ENCODE measurements around the gene LDB2. TPM values are rescaled to one million over a fixed set of nuclear protein-coding genes. Genes with fewer than 3 reads are reported as not detected.

Gene LDB2
- total RNA-seq, 2 experiments from 2014 or later: not detected

DNA sequence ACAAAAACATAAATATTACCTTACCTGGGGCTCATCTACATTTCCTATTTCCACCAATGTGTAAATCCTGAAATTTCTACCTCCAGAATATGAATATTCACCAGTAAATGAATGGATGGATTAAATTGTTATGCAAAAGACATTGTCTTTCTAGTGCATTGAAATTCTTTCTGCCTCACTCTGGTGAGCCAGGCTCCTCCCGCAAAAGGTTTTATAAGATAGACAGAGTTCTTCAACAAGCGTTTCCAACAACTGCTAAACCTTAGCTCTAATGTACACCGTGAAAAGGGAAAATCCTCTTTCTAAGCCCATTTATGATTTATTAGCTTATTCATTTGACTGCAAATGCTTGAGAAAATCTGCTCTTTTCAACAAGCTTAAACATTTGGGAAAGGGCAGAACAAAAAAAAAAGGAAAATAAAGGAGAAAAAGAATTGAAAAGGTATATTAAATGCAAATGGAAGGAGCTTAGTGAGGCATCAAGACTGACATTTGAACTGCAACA is 72.0 kb downstream of the LDB2 start:
- Histone ChIP-seq H3K79me2 (ENCODE audit: insufficient read depth, low read depth, low read length) (no peaks in the 10 kb centered on the region), H2AFZ (ENCODE audit: low read length) (no peak overlapping the region), H3K9me3 (ENCODE audit: low read length) (no peaks in the 10 kb centered on the region), H3K4me3 (ENCODE audit: low read depth, low read length, poor library complexity, severe bottlenecking) (no peak overlapping the region), H4K20me1 (ENCODE audit: insufficient read depth, low read length) (no peaks in the 10 kb centered on the region), H3K4me1 (ENCODE audit: insufficient read depth, low read length, poor library complexity, severe bottlenecking) (no peaks in the 10 kb centered on the region), H3K9me2 (ENCODE audit: insufficient read depth, low read length) (no peaks in the 10 kb centered on the region), H3K36me3 (ENCODE audit: insufficient read depth, low read length) (no peaks in the 10 kb centered on the region), H3K27ac (ENCODE audit: low read depth, low read length, poor library complexity, severe bottlenecking) (no peak overlapping the region), H3K4me2 (ENCODE audit: low read length) (no peak overlapping the region)
- POLR2A ChIA-PET: interaction anchor here (1.2 kb wide), 1 partner anchor 16 kb away, joined by 3 read pairs; no protein-coding TSS in a partner anchor
- intact Hi-C loops (cut with micrococcal nuclease; ENCODE audit: unreplicated experiment): no loop called here
- no peak for TF ChIP-seq EZH2phosphoT487 (IDR thresholded peaks at IDR 0.05; ENCODE audit: borderline replicate concordance, low read depth, low read length)
- TF ChIP-seq, protein P1, sequence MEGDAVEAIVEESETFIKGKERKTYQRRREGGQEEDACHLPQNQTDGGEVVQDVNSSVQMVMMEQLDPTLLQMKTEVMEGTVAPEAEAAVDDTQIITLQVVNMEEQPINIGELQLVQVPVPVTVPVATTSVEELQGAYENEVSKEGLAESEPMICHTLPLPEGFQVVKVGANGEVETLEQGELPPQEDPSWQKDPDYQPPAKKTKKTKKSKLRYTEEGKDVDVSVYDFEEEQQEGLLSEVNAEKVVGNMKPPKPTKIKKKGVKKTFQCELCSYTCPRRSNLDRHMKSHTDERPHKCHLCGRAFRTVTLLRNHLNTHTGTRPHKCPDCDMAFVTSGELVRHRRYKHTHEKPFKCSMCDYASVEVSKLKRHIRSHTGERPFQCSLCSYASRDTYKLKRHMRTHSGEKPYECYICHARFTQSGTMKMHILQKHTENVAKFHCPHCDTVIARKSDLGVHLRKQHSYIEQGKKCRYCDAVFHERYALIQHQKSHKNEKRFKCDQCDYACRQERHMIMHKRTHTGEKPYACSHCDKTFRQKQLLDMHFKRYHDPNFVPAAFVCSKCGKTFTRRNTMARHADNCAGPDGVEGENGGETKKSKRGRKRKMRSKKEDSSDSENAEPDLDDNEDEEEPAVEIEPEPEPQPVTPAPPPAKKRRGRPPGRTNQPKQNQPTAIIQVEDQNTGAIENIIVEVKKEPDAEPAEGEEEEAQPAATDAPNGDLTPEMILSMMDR (conservative IDR thresholded peaks at IDR 0.05; ENCODE audit: low read length): no peak
- BruUV-seq (replicated peaks): no TSS peak
- CTCF ChIA-PET (ENCODE audit: unreplicated experiment): no interaction called here
- no peak for DNase-seq (ENCODE audit: low spot score)

DNA sequence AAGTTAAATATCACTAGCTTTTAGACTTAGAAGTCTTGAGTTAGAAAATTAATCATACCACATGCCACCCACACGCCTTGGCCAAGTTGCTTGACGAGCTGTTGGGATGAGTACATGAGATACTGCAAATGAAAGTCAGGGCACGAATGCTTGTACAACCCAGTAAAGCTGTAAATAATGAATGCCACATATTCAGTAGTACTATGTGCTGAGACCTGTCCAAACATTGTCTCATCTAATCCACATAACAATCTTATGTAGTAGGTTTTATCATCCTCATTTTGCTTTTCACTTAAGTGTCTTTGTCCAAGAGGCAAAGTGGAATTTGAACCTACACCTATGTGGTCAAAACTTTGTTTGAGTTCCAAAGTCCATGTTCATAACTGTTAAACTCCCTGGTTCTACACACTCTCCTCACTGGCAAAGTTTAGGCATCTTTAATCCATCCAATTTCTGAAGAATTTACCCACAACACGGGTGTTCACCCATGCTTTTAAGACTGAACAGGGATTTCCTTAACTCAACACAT is 74.1 kb downstream of the LDB2 start:
- no peaks in the 10 kb centered on the region for H3K4me1 ChIP-seq (ENCODE audit: insufficient read depth, low read length, poor library complexity, severe bottlenecking)
- ChIA-PET CTCF (ENCODE audit: unreplicated experiment) (no interaction called here), POLR2A (interaction anchor here (1.0 kb wide), 1 partner anchor 31 kb away, joined by 3 read pairs; no protein-coding TSS in a partner anchor)
- H4K20me1 ChIP-seq (ENCODE audit: insufficient read depth, low read length): no peaks in the 10 kb centered on the region
- no peak for DNase-seq (ENCODE audit: low spot score)
- no peaks in the 10 kb centered on the region for H3K79me2 ChIP-seq (ENCODE audit: insufficient read depth, low read depth, low read length)
- no peak overlapping the region for H2AFZ ChIP-seq (ENCODE audit: low read length)
- H3K36me3 ChIP-seq (ENCODE audit: insufficient read depth, low read length): no peaks in the 10 kb centered on the region
- no peaks in the 10 kb centered on the region for H3K9me2 ChIP-seq (ENCODE audit: insufficient read depth, low read length)
- no peak overlapping the region for H3K4me3 ChIP-seq (ENCODE audit: low read depth, low read length, poor library complexity, severe bottlenecking)
- TF ChIP-seq EZH2phosphoT487 (IDR thresholded peaks at IDR 0.05; ENCODE audit: borderline replicate concordance, low read depth, low read length): no peak
- TF ChIP-seq, protein P1 (conservative IDR thresholded peaks at IDR 0.05; ENCODE audit: low read length): no peak
- no peaks in the 10 kb centered on the region for H3K9me3 ChIP-seq (ENCODE audit: low read length)
- H3K27ac ChIP-seq (ENCODE audit: low read depth, low read length, poor library complexity, severe bottlenecking): no peak overlapping the region
- no peak overlapping the region for H3K4me2 ChIP-seq (ENCODE audit: low read length)
- intact Hi-C loops (cut with micrococcal nuclease; ENCODE audit: unreplicated experiment): no loop called here
- no TSS peak for BruUV-seq (replicated peaks)

DNA sequence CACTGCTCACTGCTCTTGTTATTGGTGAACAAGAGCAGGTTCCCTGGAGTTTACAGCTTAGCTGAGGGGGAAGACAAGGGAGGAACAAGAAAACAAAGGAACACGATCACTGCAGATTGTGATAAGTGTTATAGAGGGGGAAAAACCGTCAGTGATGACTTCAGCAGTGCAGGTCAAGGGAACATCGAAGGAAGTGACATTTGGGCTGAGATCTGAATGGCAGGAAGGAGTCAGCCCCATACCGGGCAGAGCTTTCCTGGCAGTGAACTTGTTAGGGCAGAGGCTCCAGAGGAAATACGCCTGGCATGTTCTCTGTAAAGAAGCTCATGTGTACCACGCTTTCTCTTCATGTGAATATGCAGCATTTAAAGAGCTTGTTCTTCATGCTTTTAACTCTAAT is 78.1 kb downstream of the LDB2 start:
- Histone ChIP-seq H3K79me2 (ENCODE audit: insufficient read depth, low read depth, low read length) (no peaks in the 10 kb centered on the region), H4K20me1 (ENCODE audit: insufficient read depth, low read length) (no peaks in the 10 kb centered on the region), H3K4me2 (ENCODE audit: low read length) (no peak overlapping the region), H3K4me1 (ENCODE audit: insufficient read depth, low read length, poor library complexity, severe bottlenecking) (no peaks in the 10 kb centered on the region), H3K4me3 (ENCODE audit: low read depth, low read length, poor library complexity, severe bottlenecking) (no peak overlapping the region), H3K9me3 (ENCODE audit: low read length) (no peaks in the 10 kb centered on the region), H3K36me3 (ENCODE audit: insufficient read depth, low read length) (no peaks in the 10 kb centered on the region), H2AFZ (ENCODE audit: low read length) (no peak overlapping the region), H3K9me2 (ENCODE audit: insufficient read depth, low read length) (no peaks in the 10 kb centered on the region; the same call in 1 of the 2 replicates), H3K27ac (ENCODE audit: low read depth, low read length, poor library complexity, severe bottlenecking) (no peak overlapping the region)
- POLR2A ChIA-PET: no interaction called here
- BruUV-seq (replicated peaks): no TSS peak
- CTCF ChIA-PET (ENCODE audit: unreplicated experiment): no interaction called here
- TF ChIP-seq EZH2phosphoT487 (IDR thresholded peaks at IDR 0.05; ENCODE audit: borderline replicate concordance, low read depth, low read length): no peak
- TF ChIP-seq, protein P1 (conservative IDR thresholded peaks at IDR 0.05; ENCODE audit: low read length): no peak
- intact Hi-C loops (cut with micrococcal nuclease; ENCODE audit: unreplicated experiment): no loop called here
- DNase-seq (ENCODE audit: low spot score): no peak
